GM19193 (cell line): ENCODE data around the gene PPP1R14B.

Experiments
- POLR2A ChIP-seq: IDR thresholded peaks from 4 replicates; pipeline ENCODE4 v1.6.1; 2011; ENCODE audit not compliant: insufficient read depth, insufficient read length; ENCODE audit errors: extremely low read depth

PPP1R14B gene

DNA sequence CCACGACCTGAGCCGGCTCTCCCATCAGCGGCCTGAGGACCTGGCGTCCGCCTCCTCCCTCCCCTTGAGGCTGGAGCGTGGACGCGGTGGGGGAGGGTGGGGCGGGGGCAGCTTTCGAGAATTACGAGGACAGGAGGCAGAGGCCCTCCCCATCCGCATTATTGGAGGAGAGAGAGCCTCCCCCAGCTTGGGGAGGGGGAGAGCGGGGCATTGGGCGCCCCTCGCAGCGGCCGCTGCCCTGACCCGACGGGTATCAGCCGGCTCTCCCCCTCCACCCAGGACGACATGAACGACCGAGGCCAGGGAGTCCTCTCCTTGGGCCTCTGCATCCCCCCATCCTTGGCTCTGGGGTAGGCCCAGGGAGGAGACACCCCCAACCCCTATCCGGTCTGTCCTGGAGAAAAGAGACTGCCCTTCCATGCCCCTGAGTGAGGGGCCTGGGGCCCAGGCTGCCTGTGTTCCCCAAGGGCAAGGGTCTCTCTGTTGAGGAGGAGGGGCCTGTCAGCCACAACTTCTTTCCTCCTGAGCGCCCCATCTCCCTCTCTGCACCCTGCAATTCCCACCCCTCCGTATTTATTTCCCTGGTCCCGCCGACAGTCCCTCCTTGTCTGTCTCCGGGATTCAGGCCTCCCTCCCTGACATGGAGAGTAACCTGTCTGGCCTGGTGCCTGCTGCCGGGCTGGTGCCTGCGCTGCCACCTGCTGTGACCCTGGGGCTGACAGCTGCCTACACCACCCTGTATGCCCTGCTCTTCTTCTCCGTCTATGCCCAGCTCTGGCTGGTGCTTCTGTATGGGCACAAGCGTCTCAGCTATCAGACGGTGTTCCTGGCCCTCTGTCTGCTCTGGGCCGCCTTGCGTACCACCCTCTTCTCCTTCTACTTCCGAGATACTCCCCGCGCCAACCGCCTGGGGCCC lies 39.4 kb upstream of the PPP1R14B start:
- no peak for TF ChIP-seq POLR2A

DNA sequence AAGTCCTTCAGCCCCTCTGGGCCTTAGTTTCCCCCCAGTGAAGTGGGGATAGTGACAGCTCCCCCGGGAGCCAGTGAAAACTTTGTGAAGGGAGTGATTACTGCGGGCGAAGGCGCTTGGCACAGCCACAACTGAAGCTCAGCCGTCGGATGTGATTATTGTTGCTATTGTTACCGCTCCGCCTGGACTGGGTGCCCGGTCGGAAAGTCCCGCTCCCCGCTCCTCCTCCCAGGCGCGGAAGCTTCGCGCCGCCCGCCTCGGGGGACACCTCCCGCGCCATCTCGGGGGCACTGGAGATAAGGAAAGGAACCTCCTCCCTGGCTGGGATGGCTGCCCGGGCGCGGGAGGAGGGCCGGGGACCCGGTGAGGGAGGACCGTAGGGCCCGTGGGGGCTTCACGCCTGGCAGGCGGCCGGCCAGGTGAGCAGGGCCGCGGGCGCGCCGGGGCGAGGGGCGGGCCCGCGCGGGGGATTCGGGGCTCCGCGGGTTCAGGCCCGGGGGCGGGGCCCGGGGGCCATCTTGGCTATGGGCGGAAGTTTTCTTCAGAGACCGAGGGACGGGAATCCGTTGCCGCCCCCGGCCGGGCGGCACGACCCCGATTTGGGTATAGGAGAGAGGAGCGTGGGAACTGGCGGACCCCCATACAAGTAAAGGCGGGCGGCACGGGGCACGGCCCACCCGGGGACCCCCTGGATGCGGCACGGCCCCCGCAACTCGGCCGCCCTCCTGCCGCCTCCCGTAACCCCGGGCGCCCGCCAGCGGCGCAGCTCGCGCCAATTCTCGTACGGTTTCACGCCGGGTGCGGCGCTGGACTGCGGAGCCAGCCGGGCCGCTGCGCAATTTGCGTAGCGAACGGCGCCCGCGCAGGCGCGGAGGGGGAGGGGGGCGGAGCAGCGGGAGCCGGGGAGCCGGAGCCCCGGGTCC lies 38.5 kb upstream of the PPP1R14B start, which contains the start of gene GPR137:
Gene GPR137, plus strand, starts transcription at position 887 of the 923 bp plus-strand sequence. CDS start 677 bp downstream, outside the sequence.
- no peak for TF ChIP-seq POLR2A

DNA sequence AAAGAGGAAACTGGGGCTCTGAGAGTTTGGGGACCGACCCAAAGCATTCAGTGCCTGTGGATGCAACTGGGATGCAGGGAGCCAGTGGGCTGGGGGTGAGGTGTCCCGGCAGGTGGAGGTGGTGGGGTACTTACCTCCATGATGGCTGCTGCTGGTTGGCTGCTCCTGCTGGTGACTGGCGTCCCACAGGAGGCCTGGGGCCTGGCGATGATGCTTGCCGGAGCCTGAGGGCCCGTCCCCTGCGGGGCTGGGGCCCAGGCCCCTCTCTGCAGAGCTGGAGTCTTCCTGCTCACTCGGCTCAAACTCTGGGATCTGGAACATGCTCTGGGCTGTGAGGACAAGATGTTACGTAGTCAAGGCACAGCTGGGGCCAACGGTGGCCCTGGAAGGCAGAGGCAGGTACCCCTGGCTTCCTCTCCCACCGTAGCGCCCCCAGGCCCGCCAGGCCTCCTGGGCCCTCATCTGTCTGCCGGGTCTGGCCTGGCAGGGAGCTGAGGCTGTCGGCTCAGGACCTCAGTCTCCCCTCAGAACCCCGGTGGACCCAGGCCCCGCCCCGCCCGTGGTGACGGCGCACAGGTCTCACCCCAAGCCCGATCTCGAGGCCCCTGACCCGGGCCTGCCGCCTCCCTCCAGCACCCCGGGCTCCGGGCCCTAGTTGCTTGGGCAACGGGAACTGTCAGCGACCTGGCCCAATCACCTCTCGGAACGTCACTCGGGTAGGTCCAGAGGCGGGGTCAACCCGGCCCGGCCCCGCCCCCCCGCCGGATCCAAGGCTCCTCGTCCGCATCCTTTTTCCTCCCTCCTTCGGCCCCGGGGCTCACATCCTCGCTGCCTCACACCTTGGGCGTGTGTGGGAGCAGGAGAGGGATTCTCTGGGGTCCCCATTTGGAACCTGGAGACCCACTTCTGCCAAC lies 37.6 kb upstream of the PPP1R14B start, which contains the start of gene BAD:
Gene BAD, minus strand, starts transcription at position 618 of the 914 bp plus-strand sequence. Its CDS starts 297 bp downstream, at position 321.
- TF ChIP-seq POLR2A = peak; percentile 47

DNA sequence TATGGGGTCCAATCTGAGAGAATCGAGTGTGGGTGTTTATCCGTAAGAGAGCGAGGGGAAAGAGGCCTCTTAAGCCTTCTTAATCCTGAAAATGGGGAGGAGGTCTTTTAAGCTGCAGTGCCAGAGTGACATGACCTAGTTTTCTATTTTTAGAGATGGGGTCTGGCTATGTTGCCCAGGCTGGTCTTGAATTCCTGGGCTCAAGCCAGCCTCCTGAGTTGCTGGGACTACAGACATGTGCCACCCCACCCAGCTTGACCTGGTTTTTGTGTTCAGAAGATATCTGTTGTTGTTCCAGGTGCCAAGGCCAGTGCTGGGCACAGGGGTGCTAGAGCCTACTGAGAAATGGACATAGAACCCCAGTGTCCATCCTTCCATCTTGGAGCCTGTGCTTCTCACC lies 36.3 kb upstream of the PPP1R14B start:
- TF ChIP-seq POLR2A = no peak

DNA sequence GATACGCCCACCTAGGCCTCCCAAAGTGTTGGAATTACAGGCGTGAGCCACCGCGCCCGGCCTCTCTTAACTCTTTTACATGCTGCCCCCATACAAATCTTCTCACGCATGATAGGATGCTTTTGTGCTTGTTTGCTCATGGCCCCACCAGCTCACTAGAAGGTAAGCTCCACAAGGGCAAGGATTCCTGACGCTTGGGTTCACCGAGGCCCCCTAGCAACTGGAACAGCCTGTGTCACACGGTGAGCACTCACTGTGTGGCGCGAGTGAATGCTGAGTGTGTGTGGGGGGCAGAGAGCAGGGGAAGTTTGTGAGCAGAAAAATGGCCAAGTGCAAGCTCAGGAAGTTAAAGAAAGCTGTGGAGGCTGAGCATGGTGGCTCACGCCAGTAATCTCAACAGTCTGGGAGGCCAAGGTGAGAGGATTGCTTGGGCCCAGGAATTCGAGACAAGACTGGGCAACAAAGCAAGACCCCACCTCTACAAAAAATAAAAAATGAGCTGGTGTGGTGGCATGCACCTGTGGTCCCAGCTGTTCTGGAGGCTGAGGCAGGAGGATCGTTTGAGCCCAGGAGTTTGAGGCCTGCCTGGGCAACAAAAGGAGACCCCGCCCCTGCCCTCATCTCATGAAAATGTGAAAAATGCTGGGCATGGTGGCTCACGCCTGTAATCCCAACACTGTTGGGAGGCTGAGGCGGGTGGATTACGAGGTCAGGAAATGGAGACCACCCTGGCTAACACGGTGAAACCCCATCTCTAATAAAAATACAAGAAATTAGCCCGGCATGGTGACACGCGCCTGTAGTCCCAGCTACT lies 35.4 kb upstream of the PPP1R14B start:
- no peak for TF ChIP-seq POLR2A

DNA sequence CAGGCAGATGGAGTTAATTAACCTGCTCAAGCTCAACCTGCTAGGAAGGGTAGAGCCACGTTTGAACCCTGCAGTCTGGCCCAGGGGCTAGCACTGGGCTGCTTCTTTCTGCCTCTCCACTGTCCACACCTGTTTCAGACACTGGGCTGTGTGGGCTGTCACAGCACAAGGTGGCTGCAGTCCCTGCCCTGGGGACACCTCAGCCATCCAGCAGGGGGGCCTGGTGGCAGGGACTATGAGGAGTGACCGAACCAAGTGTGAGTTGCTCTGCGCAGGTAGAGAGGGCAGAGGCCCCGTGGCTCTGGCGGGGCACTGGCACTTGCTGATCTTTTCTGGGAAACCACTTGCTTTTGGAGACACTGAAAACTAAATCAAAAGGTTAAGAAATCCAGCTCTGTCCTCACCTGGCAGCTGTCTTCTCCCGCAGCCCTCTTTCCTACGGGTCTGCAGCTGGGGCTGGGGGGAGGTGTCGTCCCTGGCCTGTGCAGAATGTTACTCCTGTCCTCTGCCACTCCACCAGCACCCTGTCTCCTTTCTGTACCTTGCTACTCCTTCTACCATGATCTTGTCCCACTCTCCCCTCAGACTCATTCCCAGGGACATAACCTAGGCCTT lies 31.9 kb upstream of the PPP1R14B start:
- no peak for TF ChIP-seq POLR2A

DNA sequence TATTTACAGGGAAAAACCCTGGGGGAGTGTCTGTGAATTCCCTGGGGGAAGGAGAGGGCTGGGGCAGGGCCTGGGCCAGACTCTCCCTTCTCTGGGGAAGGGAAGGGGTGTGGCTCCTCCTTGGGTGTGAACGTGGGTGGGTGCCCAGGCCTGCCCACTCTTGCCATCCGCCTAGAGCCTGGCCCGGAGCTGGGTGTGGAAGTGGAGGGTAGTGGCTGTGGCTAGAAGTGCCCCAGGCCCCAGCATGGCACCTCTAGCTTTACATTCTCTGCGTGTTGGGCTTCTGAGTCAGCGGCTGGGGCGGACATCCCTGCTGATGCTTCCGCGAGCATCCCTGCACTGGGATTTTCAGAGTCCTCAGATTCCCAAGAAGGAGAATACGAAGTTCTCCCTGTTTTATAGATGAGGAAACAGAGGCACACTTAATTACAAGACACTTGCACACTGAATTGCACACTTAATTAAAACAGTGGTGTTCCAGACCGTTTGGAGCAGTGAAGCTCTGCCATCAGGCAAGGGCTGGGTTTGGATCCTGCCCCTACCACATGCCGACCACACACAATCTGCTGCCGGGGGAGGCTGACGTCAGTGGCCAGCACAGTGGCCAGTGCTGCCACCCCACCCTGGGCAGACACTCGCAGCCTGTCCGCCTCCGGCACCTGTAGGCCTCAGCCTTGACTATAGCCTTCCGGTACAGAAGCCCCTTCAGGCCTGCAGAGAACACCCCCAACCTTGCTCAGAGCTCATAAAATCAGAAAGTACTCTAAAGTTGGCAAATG lies 30.1 kb upstream of the PPP1R14B start:
- no peak for TF ChIP-seq POLR2A

DNA sequence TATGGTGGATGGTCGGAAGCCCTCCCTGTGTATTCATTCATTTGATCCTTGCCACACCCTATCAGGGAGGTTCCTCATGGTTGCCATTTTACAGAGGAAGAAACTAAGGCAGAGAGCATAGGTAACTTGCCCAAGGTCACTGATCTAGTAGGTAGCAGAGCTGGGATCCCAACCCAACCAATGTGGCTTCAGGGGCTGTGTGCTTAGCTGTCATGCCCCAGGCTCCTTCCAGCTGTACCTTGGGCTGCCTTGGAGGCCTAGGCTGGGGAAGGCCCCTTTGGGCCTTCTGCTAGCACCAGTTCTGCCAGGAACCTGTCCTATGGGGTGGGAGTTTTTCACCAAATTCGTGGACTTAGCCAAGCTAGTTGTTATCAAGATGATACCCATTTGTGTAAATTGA lies 29.1 kb upstream of the PPP1R14B start:
- TF ChIP-seq POLR2A = no peak

- no peak for TF ChIP-seq POLR2A
These were observed 28.5 kb upstream of the PPP1R14B start for GRCh38 chr11:64275031-64275800.

- peak; percentile 63 for TF ChIP-seq POLR2A
These were observed 22.9 kb upstream of the PPP1R14B start for GRCh38 chr11:64269540-64270220.
